M059J (cell line): ENCODE results near the gene RAB1B. TPM values are rescaled to one million over a fixed set of nuclear protein-coding genes. Genes with fewer than 3 reads are reported as not detected.
"Not testable (repeated sequence)": the region's sequence is repeated elsewhere in the genome, so short reads cannot be mapped to it uniquely, and the experiment has no call there.

Source experiments
- DNase-seq: peaks from one replicate; pipeline ENCODE4 v3.0.0-alpha.2; 2012; ENCODE audit warnings: low read depth
- total RNA-seq: library from RNA; depleted of rRNA; stranded (reverse); fragments of >200 nt; shearing (Covaris generic); gene quantifications from 2 replicates; pipeline ENCODE4 v1.2.3, GENCODE V29; 2014

RAB1B gene
- total RNA-seq, 1 experiment from 2014 or later: 209 TPM

DNA sequence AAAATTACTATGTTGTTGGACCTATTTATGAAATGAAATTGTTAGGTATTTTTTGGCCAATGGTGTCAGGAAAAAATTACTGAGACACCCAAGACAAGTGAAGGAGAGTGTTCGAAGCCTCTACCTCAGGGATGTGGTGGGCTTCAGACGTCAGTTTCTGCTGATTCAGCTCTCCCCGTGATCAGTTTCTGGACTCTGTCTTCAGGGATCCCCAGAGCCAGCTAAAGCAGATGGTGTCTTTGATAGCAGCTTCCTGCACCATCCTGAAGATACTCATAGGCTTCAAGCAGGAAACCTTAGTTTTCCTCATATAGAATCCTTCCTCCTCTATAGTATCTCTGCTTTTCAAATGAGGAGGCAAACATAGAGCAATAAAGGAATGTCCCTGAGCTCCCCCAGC, 41.0 kb downstream of the RAB1B start:
- DNase-seq: no peak

GRCh38 chr11:66310324-66310723, 41.9 kb downstream of the RAB1B start:
- no peak for DNase-seq

- DNase-seq: not testable (repeated sequence)
Measured at GRCh38 chr11:66310803-66311440, 42.5 kb downstream of the RAB1B start.

- DNase-seq: no peak
Measured at GRCh38 chr11:66311470-66311964, 43.1 kb downstream of the RAB1B start.

DNA sequence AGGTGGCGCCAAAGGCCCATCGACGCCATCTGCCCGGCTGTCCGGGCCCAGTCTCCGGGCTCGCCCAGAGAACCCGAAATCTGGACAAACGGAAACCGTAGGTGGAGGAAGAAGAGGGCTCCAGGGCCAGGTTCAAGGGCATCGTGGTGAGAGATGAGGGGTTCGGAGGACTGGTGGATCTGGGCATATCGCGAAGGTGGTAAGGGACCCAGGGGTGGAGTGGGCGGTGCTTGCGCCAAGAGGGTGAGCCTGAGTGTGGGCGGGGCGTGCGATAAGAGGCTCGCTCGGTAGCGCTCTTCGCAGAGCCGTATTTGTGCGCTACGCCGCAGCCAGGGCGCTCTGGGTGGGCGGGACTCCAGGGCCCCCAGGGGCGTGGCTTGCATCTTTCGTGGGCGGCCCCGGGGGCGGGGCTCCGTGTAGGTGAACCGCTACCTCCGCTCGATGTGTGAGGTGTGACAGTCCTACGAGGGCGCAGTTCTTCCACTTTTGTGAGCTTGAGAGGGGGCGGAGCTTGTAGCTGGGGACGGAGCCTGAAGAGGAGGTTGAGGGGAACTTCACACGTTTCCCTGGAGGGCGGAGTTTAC, 43.6 kb downstream of the RAB1B start:
- DNase-seq: peak; percentile 93

DNA sequence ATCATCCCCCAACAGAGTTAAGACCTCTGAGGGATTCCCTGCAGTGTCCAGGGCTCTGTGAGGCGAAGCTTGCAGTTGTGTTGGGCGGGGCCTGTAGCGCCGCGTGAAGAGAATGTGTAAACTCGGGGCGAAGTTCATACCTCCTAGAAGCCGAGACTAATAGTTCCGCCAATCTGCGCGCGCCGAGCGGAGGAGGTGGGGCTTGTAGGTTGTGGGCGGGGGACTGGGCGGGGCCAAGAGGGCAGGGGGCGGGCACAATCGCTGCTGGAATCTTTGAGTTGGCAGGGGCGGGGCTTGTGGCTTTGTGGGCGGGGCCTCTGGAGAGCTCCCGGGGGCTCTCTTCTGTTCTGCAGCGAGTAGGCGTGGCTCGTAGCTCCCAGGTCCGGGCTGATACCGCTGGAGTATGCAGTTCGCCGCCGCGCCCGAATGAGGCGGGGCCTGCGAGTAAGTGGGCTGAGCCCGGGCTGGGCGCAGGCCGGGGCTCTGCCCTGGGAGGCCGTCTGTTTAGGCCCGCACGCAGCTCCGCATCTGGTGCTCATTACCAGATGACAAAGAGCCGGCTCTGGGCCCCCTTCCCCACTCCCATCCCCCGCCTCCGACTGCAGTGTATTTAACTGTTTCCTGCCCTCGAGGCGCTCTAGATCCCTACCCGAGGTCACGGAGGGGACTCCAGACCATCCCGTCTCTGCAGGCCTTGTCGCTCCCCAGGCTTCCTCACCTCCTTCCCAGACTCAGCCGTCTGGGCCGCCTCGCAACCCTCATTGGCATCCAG, 44.3 kb downstream of the RAB1B start:
- peak; percentile 97 for DNase-seq

DNA sequence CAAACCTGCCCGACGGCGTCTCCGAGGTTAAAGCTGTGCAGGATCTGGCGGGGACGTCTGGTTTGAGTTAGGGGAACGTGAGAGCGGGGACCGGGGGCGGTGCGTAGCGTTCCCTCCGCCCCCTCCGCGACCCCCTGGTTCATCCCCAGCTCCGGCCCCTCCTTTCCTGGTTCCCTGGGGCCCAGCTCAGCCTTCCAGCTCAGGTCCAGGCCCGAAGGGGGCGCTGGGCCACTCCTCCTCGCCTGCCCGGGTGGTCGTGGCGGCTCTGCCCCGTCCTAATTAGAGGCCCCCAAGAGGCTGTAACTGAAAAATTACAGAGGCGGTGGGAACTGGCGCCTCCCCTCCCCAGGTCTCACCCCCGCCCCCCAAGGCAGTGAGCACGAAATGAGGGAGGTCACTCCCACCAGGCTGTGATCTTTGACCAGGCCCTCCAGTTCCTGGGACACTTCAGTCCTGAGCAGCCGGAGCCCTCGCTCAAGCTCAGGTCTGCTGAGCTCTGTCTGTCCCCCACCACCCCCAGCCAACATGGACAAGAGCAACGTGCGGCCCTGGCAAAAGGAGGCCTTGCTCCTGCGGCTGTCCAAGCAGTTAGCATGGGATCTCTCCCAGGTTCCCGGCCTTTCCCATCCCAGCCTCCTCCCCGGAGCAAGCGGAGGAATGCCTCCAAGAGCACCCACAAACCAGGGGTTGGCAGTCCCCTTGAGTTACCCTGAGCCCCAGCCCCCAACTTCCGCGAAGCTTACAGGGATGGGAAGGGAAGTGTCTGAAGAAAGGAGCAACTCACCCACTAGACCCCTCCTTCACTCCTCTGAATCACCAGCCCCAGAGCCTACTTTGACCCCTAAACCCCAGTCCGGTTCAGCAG, 45.1 kb downstream of the RAB1B start:
- no peak for DNase-seq

DNA sequence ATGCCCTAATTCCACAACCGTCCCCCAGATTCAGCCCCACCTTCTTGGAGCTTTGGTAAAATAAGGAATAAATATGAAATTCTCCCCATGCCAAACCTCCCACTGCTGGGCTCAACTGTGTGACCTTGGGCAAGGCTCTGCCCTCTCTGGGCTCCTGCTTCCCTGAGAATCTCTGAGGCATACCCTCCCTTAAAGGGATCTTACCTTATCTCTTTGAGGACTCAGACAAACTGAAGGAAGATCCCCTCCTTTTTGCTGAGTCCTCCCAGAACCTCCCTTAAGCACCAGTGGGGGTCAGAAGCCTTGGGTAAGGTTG, 45.7 kb downstream of the RAB1B start:
- no peak for DNase-seq

GRCh38 chr11:66314561-66315497, 46.4 kb downstream of the RAB1B start:
- no peak for DNase-seq

GRCh38 chr11:66315498-66315885, 47.1 kb downstream of the RAB1B start:
- DNase-seq: no peak

DNA sequence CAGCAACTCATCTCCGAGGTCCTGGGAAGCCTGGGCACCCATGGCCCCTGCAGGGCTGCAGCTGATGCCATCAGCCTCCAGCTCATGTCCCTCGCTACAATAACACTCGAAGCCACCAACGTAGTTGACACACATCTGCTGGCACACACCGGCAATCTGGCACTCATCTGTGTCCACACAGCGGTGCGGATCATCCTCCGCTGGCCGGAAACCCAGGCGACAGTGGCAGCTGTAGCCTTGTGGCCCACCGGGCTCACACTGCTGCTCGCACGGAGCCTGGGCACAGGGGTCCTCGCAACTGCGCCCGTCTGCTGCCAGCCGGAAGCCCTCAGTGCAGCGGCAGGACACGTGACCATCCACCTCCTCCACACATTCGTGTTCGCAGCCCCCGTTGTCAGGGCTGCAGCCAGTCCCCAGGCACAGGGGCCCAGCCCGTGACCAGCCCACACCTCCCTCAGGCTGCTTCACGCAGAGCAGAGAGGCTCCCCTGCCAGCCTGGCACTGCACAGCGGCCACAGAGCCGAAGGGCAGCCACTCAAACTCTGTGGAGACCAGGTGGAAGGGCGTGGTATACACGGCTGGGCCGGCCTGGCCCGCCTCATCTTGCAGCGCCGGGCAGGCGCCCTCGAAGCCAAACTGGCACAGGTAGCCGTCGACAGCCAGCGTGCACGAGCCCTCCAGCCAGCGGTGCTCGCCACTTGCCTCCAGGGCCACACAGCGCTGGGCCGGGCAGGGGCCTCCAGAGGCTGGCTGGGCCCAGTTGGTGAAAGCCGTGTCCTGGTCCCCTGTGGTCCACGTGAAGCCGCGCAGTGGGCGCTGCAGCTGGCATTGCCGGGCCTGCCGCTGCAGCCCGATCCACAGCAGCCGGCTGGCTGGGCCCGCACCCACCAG, 47.7 kb downstream of the RAB1B start:
- DNase-seq: no peak

DNA sequence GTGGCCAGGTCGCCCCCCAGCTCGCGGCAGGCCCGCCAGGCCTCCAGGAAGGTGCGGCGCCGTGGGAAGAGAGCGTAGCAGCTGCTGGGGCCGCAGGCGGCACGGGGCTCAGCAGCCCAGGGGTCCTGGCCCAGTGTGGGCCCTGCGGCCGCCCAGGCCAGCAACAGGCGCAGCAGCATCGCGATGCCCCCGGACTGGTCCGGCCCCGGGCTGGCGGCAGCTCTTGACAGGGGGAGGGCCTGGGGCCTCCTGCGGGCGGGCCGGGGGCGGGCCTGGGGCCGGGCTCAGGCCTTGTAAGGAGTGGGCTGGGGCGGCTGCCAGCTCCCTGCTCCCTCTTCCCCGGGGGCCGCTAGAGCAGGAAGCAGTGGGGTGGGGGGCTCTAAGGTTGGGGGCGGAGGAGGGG, 48.4 kb downstream of the RAB1B start, which contains the start of gene CD248:
CD248 (minus strand) TSS at position 196 of the 403 bp plus-strand sequence; CDS start at position 179, 17 bp downstream.
- DNase-seq: no peak

- DNase-seq: no peak
Measured at GRCh38 chr11:66317322-66317722, 48.9 kb downstream of the RAB1B start.

GRCh38 chr11:66317723-66318599, 49.5 kb downstream of the RAB1B start:
- no peak for DNase-seq

- no peak for DNase-seq
Measured at GRCh38 chr11:66318600-66318970, 50.1 kb downstream of the RAB1B start.

DNA sequence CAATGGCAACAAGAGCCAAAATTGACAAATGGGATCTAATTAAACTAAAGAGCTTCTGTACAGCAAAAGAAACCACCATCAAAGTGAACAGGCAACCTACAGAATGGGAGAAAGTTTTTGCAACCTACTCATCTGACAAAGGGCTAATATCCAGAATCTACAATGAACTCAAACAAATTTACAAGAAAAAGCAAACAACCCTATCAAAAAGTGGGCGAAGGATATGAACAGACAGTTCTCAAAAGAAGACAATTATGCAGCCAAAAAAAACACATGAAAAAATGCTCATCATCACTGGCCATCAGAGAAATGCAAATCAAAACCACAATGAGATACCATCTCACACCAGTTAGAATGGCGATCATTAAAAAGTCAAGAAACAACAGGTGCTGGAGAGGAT, 51.9 kb downstream of the RAB1B start:
- not testable (repeated sequence) for DNase-seq

DNA sequence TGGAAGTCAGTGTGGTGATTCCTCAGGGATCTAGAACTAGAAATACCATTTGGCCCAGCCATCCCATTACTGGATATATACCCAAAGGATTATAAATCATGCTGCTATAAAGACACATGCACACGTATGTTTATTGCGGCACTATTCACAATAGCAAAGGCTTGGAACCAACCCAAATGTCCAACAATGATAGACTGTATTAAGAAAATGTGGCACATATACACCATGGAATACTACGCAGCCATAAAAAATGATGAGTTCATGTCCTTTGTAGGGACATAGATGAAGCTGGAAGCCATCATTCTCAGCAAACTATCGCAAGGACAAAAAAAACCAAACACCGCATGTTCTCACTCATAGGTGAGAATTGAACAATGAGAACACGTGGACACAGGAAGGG, 52.3 kb downstream of the RAB1B start:
- not testable (repeated sequence) for DNase-seq

DNA sequence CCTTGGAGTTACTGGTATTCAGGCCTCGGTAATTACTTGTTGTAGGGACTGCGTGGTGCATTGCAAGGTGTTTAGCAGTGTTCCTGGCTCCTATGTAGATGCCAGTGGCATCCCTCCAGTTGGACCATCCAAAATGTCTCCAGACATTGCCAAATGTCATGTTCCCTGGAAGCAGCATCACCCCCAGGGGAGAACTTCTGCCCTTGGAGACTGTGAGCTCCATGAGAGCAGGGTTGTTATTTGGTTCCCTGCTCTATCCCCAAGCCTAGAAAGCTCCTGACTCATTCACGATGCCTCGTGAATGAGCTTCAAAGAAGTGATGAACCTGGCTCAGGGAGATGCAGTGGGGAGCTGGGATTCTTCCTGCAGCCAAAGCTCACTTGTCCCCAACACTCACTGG, 53.2 kb downstream of the RAB1B start:
- no peak for DNase-seq
